Measurements from ENCODE around the gene ELOVL2. TPM values are rescaled to one million over a fixed set of nuclear protein-coding genes. Genes with fewer than 3 reads are reported as not detected.

ELOVL2 gene
- total and polyA plus RNA-seq, 7 donors: 0.16 to 0.83 (median 0.41) TPM; not detected in 2

GRCh38 chr6:11025130-11025529, 19.0 kb downstream of the ELOVL2 start:
- no peak for TF ChIP-seq POLR2A (IDR thresholded peaks at IDR 0.05)
- no peak for TF ChIP-seq CTCF (IDR thresholded peaks at IDR 0.05)
- TF ChIP-seq EP300 (IDR thresholded peaks at IDR 0.05): no peak
- TF ChIP-seq POLR2AphosphoS5 (IDR thresholded peaks at IDR 0.05): no peak
- WGBS, 2 donors: 87 to 94% methylated on average over 3 of the region's 3 CpGs
- H3K27ac ChIP-seq: no peak overlapping the region
- no peak for DNase-seq
- no peaks in the 10 kb centered on the region for H3K9me3 ChIP-seq
- H3K4me3 ChIP-seq: no peak overlapping the region
- H3K36me3 ChIP-seq: no peaks in the 10 kb centered on the region
- H3K27me3 ChIP-seq: peaks cover 0 to 12% (median 0%) of the 10 kb centered on the region in 3 donors
- intact Hi-C loops (cut with DNase I): no loop called here
- no peaks in the 10 kb centered on the region for H3K4me1 ChIP-seq

GRCh38 chr6:11023032-11023431, 21.1 kb downstream of the ELOVL2 start:
- Histone ChIP-seq H3K36me3 (no peaks in the 10 kb centered on the region), H3K27ac (no peak overlapping the region), H3K27me3 (peaks cover 0 to 6% (median 0%) of the 10 kb centered on the region in 3 donors), H3K4me3 (no peak overlapping the region), H3K4me1 (no peaks in the 10 kb centered on the region), H3K9me3 (no peaks in the 10 kb centered on the region)
- no peak for DNase-seq
- intact Hi-C loops (cut with DNase I): no loop called here
- TF ChIP-seq POLR2A (IDR thresholded peaks at IDR 0.05) (no peak), POLR2AphosphoS5 (IDR thresholded peaks at IDR 0.05) (no peak), CTCF (IDR thresholded peaks at IDR 0.05) (no peak), EP300 (IDR thresholded peaks at IDR 0.05) (no peak)

- H3K9me3 ChIP-seq: no peaks in the 10 kb centered on the region
- no peak for TF ChIP-seq EP300 (IDR thresholded peaks at IDR 0.05)
- TF ChIP-seq POLR2AphosphoS5 (IDR thresholded peaks at IDR 0.05): no peak
- no peak for TF ChIP-seq CTCF (IDR thresholded peaks at IDR 0.05)
- TF ChIP-seq POLR2A (IDR thresholded peaks at IDR 0.05): no peak
- H3K4me3 ChIP-seq: no peak overlapping the region
- H3K4me1 ChIP-seq: no peaks in the 10 kb centered on the region
- intact Hi-C loops (cut with DNase I): no loop called here
- peaks cover 0 to 3% (median 0%) of the 10 kb centered on the region in 3 donors for H3K27me3 ChIP-seq
- H3K36me3 ChIP-seq: no peaks in the 10 kb centered on the region
- WGBS, 2 donors: 68 to 78% methylated on average over 7 of the region's 7 CpGs
- no peak for DNase-seq
- no peak overlapping the region for H3K27ac ChIP-seq
Observed at GRCh38 chr6:11021714-11022113, 22.4 kb downstream of the ELOVL2 start.

GRCh38 chr6:11021003-11021402, 23.1 kb downstream of the ELOVL2 start:
- H3K27ac ChIP-seq: no peak overlapping the region
- H3K36me3 ChIP-seq: no peaks in the 10 kb centered on the region
- H3K9me3 ChIP-seq: no peaks in the 10 kb centered on the region
- H3K4me1 ChIP-seq: no peaks in the 10 kb centered on the region
- no peak overlapping the region for H3K4me3 ChIP-seq
- no peak for DNase-seq
- peaks cover 0 to 3% (median 0%) of the 10 kb centered on the region in 3 donors for H3K27me3 ChIP-seq
- no peak for TF ChIP-seq POLR2A (IDR thresholded peaks at IDR 0.05)
- TF ChIP-seq CTCF (IDR thresholded peaks at IDR 0.05): no peak
- no peak for TF ChIP-seq EP300 (IDR thresholded peaks at IDR 0.05)
- no peak for TF ChIP-seq POLR2AphosphoS5 (IDR thresholded peaks at IDR 0.05)
- 65 to 83% methylated on average over 2 of the region's 2 CpGs for WGBS, 2 donors
- intact Hi-C loops (cut with DNase I): no loop called here

GRCh38 chr6:11018225-11018624, 25.9 kb downstream of the ELOVL2 start:
- Histone ChIP-seq H3K9me3 (no peaks in the 10 kb centered on the region), H3K36me3 (no peaks in the 10 kb centered on the region), H3K27me3 (no peaks in the 10 kb centered on the region), H3K27ac (no peak overlapping the region), H3K4me3 (no peak overlapping the region), H3K4me1 (no peaks in the 10 kb centered on the region)
- intact Hi-C loops (cut with DNase I): no loop called here
- no peak for DNase-seq
- WGBS, 2 donors: 77 to 90% methylated on average over 2 of the region's 2 CpGs
- no peak for TF ChIP-seq CTCF (IDR thresholded peaks at IDR 0.05)
- no peak for TF ChIP-seq POLR2A (IDR thresholded peaks at IDR 0.05)
- TF ChIP-seq POLR2AphosphoS5 (IDR thresholded peaks at IDR 0.05): no peak
- TF ChIP-seq EP300 (IDR thresholded peaks at IDR 0.05): no peak

Data from sigmoid colon (tissue), 7 donors.